GM12878 (cell line): ENCODE results near the gene APEX1. TPM values are rescaled to one million over a fixed set of nuclear protein-coding genes. Genes with fewer than 3 reads are reported as not detected.
A peak's percentile ranks its signal among the peaks of the same experiment; 100 is the strongest.

Source experiments
- ATAC-seq: fragments of 200-7000 bp; cut with Tn5 transposase; 3 replicates; pipeline ENCODE4 v1.9.1; 2020; ENCODE audit warnings: mild to moderate bottlenecking, moderate library complexity
- BruUV-seq: library from RNA; stranded (reverse); fragments of 400-500 nt; replicated peaks from 2 replicates; lab custom pipeline; 2021; lab: Mats Ljungman, UMichigan
- CTCF ChIA-PET: fragments of 300-600 bp; sonication (Branson Sonifier 250); formaldehyde crosslinking; extraction: SDS; loops from one replicate; lab custom pipeline; 2021; ENCODE audit warnings: inconsistent platforms; lab: Yijun Ruan, JAX
- POLR2A ChIA-PET: fragments of 350-600 bp; formaldehyde crosslinking; extraction: SDS; loops from one replicate; lab custom pipeline; 2021; ENCODE audit warnings: inconsistent platforms; lab: Charles Lee
- RAD21 ChIA-PET: fragments of 300-600 bp; sonication (Branson Sonifier 250); formaldehyde crosslinking; loops from one replicate; lab custom pipeline; 2023; ENCODE audit warnings: antibody characterized with exemption; ENCODE audit not compliant: unreplicated experiment; lab: Charles Lee
- SMC1A ChIA-PET: fragments of 300-600 bp; sonication (Branson Sonifier 250); formaldehyde crosslinking; loops from one replicate; lab custom pipeline; 2023; ENCODE audit not compliant: unreplicated experiment, uncharacterized antibody; lab: Charles Lee
- DNase-seq: peaks from one replicate; pipeline ENCODE4 v3.0.0-alpha.2; 2011; ENCODE audit warnings: low read depth, low spot score
- FAIRE-seq: peaks from 3 replicates; lab custom pipeline; 2011; peaks lifted over from hg19 to GRCh38; lab: Jason Lieb, UNC
- H2AFZ ChIP-seq: 2 replicates; pipeline ENCODE4 v1.6.0; 2011; ENCODE audit warnings: low read depth, low read length, control low read depth; ENCODE audit not compliant: control insufficient read depth
- H3K27ac ChIP-seq: 2 replicates; pipeline ENCODE4 v1.5.1; 2011; ENCODE audit warnings: control low read depth; ENCODE audit not compliant: control insufficient read depth, insufficient read depth
- H3K27me3 ChIP-seq, 2 experiments: replicated peaks in 1 of 2; 2 replicates each; pipeline versions ENCODE4 v1.6.0 to v1.6.1; 2011; ENCODE audit warnings: low read length in 1 of 2; ENCODE audit not compliant: control insufficient read depth in 2 of 2, insufficient read depth in 2 of 2
- H3K36me3 ChIP-seq, 2 experiments: 2 replicates each; pipeline ENCODE4 v1.5.1; 2011; ENCODE audit warnings: low read length in 1 of 2; ENCODE audit not compliant: control insufficient read depth in 2 of 2, insufficient read depth in 2 of 2
- H3K4me1 ChIP-seq: 2 replicates; pipeline ENCODE4 v1.6.1; 2011; ENCODE audit warnings: mild to moderate bottlenecking, low read length, moderate library complexity, mixed read lengths; ENCODE audit not compliant: control insufficient read depth, insufficient read depth
- H3K4me2 ChIP-seq: 2 replicates; pipeline ENCODE4 v1.6.0; 2011; ENCODE audit warnings: control low read depth; ENCODE audit not compliant: control insufficient read depth, insufficient read depth
- H3K4me3 ChIP-seq: fragments of 200-600 bp; sonication (generic); 2 replicates; pipeline ENCODE4 v1.5.1; 2016
- H3K79me2 ChIP-seq: 2 replicates; pipeline ENCODE4 v1.6.0; 2011; ENCODE audit warnings: low read length; ENCODE audit not compliant: control insufficient read depth, insufficient read depth
- H3K9ac ChIP-seq: 2 replicates; pipeline ENCODE4 v1.8.0; 2011; ENCODE audit warnings: low read length, control low read depth, mixed read lengths; ENCODE audit not compliant: control insufficient read depth, insufficient read depth
- H3K9me3 ChIP-seq: replicated peaks from 3 replicates; pipeline ENCODE4 v1.5.1; 2011; ENCODE audit warnings: mild to moderate bottlenecking, low read length; ENCODE audit not compliant: control insufficient read depth, insufficient read depth
- H4K20me1 ChIP-seq: 2 replicates; pipeline ENCODE4 v1.6.0; 2011; ENCODE audit not compliant: control insufficient read depth, insufficient read depth
- IKZF1 ChIP-seq: fragments of 450-650 bp; conservative IDR thresholded peaks from 2 replicates; pipeline ENCODE4 v1.6.1; 2017; ENCODE audit warnings: antibody characterized with exemption, mild to moderate bottlenecking
- MXI1 ChIP-seq: fragments of 150-350 bp; IDR thresholded peaks from 2 replicates; pipeline ENCODE4 v1.6.1; 2011; ENCODE audit warnings: low read depth, mild to moderate bottlenecking, inconsistent platforms, low read length, improper control_type of control experiment
- RCOR1 ChIP-seq: conservative IDR thresholded peaks from 2 replicates; pipeline ENCODE4 v1.6.1; 2012; ENCODE audit warnings: low read depth, low read length, improper control_type of control experiment
- STAT1 ChIP-seq: fragments of 450-650 bp; conservative IDR thresholded peaks from 2 replicates; pipeline ENCODE4 v1.6.1; 2014; ENCODE audit warnings: antibody characterized with exemption, mild to moderate bottlenecking
- ZNF384 ChIP-seq: IDR thresholded peaks from 2 replicates; pipeline ENCODE4 v1.6.1; 2012; ENCODE audit warnings: low read depth, mild to moderate bottlenecking, low read length, improper control_type of control experiment, borderline replicate concordance
- WGBS: methylation state at CpG from one replicate; pipeline ENCODE4 v1.1.6; 2016; ENCODE audit warnings: low lambda C conversion rate; ENCODE audit not compliant: insufficient replicate concordance, insufficient coverage; ENCODE audit errors: missing lambda C conversion rate; 5-methylcytosine and 5-hydroxymethylcytosine counted together
- in situ Hi-C: fragments of 300-500 bp; cut with MboI; formaldehyde crosslinking; loops from 9 replicates; pipeline ENCODE4 v1.14.3; 2018; ENCODE audit warnings: mixed read lengths
- intact Hi-C: fragments of 100-400 bp; cut with micrococcal nuclease; formaldehyde crosslinking; loops from one replicate; pipeline ENCODE4 v1.14.2; 2022; ENCODE audit not compliant: unreplicated experiment
- polyA plus RNA-seq, 11 experiments: library from polyadenylated mRNA; depleted of rRNA in 4 of 11; unstranded in 6 of 11; stranded (reverse) in 5 of 11; fragments of >200 nt; fragmentation: Nextera tagmentation in 4 of 11; fragmentation: Illumina TruSeq in 1 of 11; extraction: Ambion mirVana in 4 of 11; extraction: Trizol in 1 of 11; gene quantifications; 1 replicate in 1 of 11; 2 replicates in 10 of 11; pipeline versions ENCODE4 v1.2.1 to v1.2.3, GENCODE V29; 2011 to 2016; ENCODE audit warnings: inconsistent platforms in 2 of 11, missing spikeins in 2 of 11, low read depth in 1 of 11
- total RNA-seq, 4 experiments: library from RNA; depleted of rRNA in 3 of 4; stranded (reverse); fragments of >200 nt in 3 of 4; fragmentation: Illumina TruSeq in 1 of 4; extraction: Trizol in 1 of 4; gene quantifications; 2 replicates each; pipeline versions ENCODE4 v1.2.1 to v1.2.3, GENCODE V29; 2013 to 2021

The APEX1 gene
- total and polyA plus RNA-seq, 10 of the 15 experiments (the other 5 are each of a cell fraction or from before 2014, with no cell fraction given), result 115 to 407 (median 300) TPM

- no peaks in the 10 kb centered on the region for H3K9me3 ChIP-seq
- WGBS, result 92% methylated on average over 2 of the region's 2 CpGs
- H3K4me2 ChIP-seq, result no peak overlapping the region
- SMC1A ChIA-PET, result interaction anchor here (0.8 to 3.8 kb wide), 25 partner anchors 8 to 266 kb away, joined by 3 to 56 read pairs (median 6); partner anchors contain the start of genes APEX1, CCNB1IP1, OSGEP and PARP2
- peaks cover 4% of the 10 kb centered on the region for H3K4me1 ChIP-seq
- POLR2A ChIA-PET, result interaction anchor here (0.7 to 3.7 kb wide), 5 partner anchors 39 to 87 kb away, joined by 3 to 27 read pairs (median 4); partner anchors contain the start of genes APEX1, OSGEP, PIP4P1 and PNP
- intact Hi-C loops (loop anchor here (5.0 kb wide), 1 partner anchor 116 kb away; no protein-coding TSS in a partner anchor), in situ Hi-C loops (loop anchor here (5.0 kb wide), 1 partner anchor 36 kb away; the partner anchor contains the start of gene OSGEP)
- CTCF ChIA-PET, result interaction anchor here (0.6 to 4.4 kb wide), 41 partner anchors 10 to 274 kb away, joined by 3 to 91 read pairs (median 5); partner anchors contain the start of genes APEX1, CCNB1IP1, OSGEP and PARP2
- FAIRE-seq (no peak), DNase-seq (no peak), ATAC-seq (no peak)
- H2AFZ ChIP-seq, result peak overlapping the region; percentile 82
- H3K79me2 ChIP-seq, result peaks cover 11% of the 10 kb centered on the region
- no peak overlapping the region; the same call in 1 of the 2 replicates for H3K9ac ChIP-seq
- TF ChIP-seq MXI1, result no peak
- TF ChIP-seq RCOR1, result no peak
- TF ChIP-seq ZNF384, result no peak
- 0 out of 2 replicates have a peak, but pooled peaks have one; percentile 3 for TF ChIP-seq IKZF1
- no peak for TF ChIP-seq STAT1
- H3K36me3 ChIP-seq, result no peaks in the 10 kb centered on the region
- H4K20me1 ChIP-seq, result no peaks in the 10 kb centered on the region
- no peak overlapping the region for H3K4me3 ChIP-seq
- no peak overlapping the region for H3K27ac ChIP-seq
- BruUV-seq, result no TSS peak
- RAD21 ChIA-PET, result interaction anchor here (0.7 to 6.5 kb wide), 23 partner anchors 9 to 275 kb away, joined by 3 to 78 read pairs (median 5); partner anchors contain the start of genes APEX1, OSGEP, PARP2 and PIP4P1
- H3K27me3 ChIP-seq, result no peaks in the 10 kb centered on the region
Observed at GRCh38 chr14:20416223-20416622, 38.8 kb upstream of the APEX1 start.
